ENCODE results near the gene PPM1J. TPM values are rescaled to one million over a fixed set of nuclear protein-coding genes. Genes with fewer than 3 reads are reported as not detected.

Gene PPM1J
- total RNA-seq, 1 donor from 2014 or later: 2.1 TPM

- H3K36me3 ChIP-seq (ENCODE audit: control insufficient read depth, insufficient read depth, low read length): peaks cover 2% of the 10 kb centered on the region
- H3K27me3 ChIP-seq (ENCODE audit: control insufficient read depth, insufficient read depth, low read length): no peaks in the 10 kb centered on the region
- TF ChIP-seq CTCF (IDR thresholded peaks at IDR 0.05; ENCODE audit: insufficient read depth, low read length, poor library complexity, severe bottlenecking): no peak
- no peak overlapping the region for H3K4me3 ChIP-seq (ENCODE audit: low read depth, low read length)
- DNase-seq (ENCODE audit: low read depth): no peak
Observed at GRCh38 chr1:112688781-112689193, 26.3 kb downstream of the PPM1J start.

- no peak for TF ChIP-seq CTCF (IDR thresholded peaks at IDR 0.05; ENCODE audit: insufficient read depth, low read length, poor library complexity, severe bottlenecking)
- Histone ChIP-seq H3K27me3 (ENCODE audit: control insufficient read depth, insufficient read depth, low read length) (no peaks in the 10 kb centered on the region), H3K36me3 (ENCODE audit: control insufficient read depth, insufficient read depth, low read length) (peaks cover 1% of the 10 kb centered on the region), H3K4me3 (ENCODE audit: low read depth, low read length) (no peak overlapping the region)
- DNase-seq (ENCODE audit: low read depth): no peak
Observed at GRCh38 chr1:112687785-112688496, 27.2 kb downstream of the PPM1J start.

GRCh38 chr1:112687361-112687760 lies 27.8 kb downstream of the PPM1J start:
- no peak for DNase-seq (ENCODE audit: low read depth)
- H3K36me3 ChIP-seq (ENCODE audit: control insufficient read depth, insufficient read depth, low read length): peaks cover 1% of the 10 kb centered on the region
- H3K4me3 ChIP-seq (ENCODE audit: low read depth, low read length): no peak overlapping the region
- H3K27me3 ChIP-seq (ENCODE audit: control insufficient read depth, insufficient read depth, low read length): no peaks in the 10 kb centered on the region
- TF ChIP-seq CTCF (IDR thresholded peaks at IDR 0.05; ENCODE audit: insufficient read depth, low read length, poor library complexity, severe bottlenecking): no peak

- no peak for DNase-seq (ENCODE audit: low read depth)
- Histone ChIP-seq H3K4me3 (ENCODE audit: low read depth, low read length) (no peak overlapping the region), H3K27me3 (ENCODE audit: control insufficient read depth, insufficient read depth, low read length) (no peaks in the 10 kb centered on the region), H3K36me3 (ENCODE audit: control insufficient read depth, insufficient read depth, low read length) (peaks cover 1% of the 10 kb centered on the region)
- no peak for TF ChIP-seq CTCF (IDR thresholded peaks at IDR 0.05; ENCODE audit: insufficient read depth, low read length, poor library complexity, severe bottlenecking)
Observed at GRCh38 chr1:112686835-112687234, 28.3 kb downstream of the PPM1J start.

GRCh38 chr1:112686417-112686816 lies 28.7 kb downstream of the PPM1J start:
- H3K36me3 ChIP-seq (ENCODE audit: control insufficient read depth, insufficient read depth, low read length): peaks cover 1% of the 10 kb centered on the region
- no peaks in the 10 kb centered on the region for H3K27me3 ChIP-seq (ENCODE audit: control insufficient read depth, insufficient read depth, low read length)
- no peak for TF ChIP-seq CTCF (IDR thresholded peaks at IDR 0.05; ENCODE audit: insufficient read depth, low read length, poor library complexity, severe bottlenecking)
- no peak for DNase-seq (ENCODE audit: low read depth)
- H3K4me3 ChIP-seq (ENCODE audit: low read depth, low read length): no peak overlapping the region

- H3K4me3 ChIP-seq (ENCODE audit: low read depth, low read length): no peak overlapping the region
- peaks cover 1% of the 10 kb centered on the region for H3K36me3 ChIP-seq (ENCODE audit: control insufficient read depth, insufficient read depth, low read length)
- no peak for TF ChIP-seq CTCF (IDR thresholded peaks at IDR 0.05; ENCODE audit: insufficient read depth, low read length, poor library complexity, severe bottlenecking)
- no peaks in the 10 kb centered on the region for H3K27me3 ChIP-seq (ENCODE audit: control insufficient read depth, insufficient read depth, low read length)
- DNase-seq (ENCODE audit: low read depth): no peak
Observed at GRCh38 chr1:112685913-112686312, 29.2 kb downstream of the PPM1J start.

All from kidney epithelial cell (primary cell).